Fibroblast of lung (primary cell): ENCODE measurements around the gene CHRM4. TPM values are rescaled to one million over a fixed set of nuclear protein-coding genes. Genes with fewer than 3 reads are reported as not detected.

Source experiments
- DNase-seq, 2 donors: peaks; one replicate each; pipeline versions ENCODE4 v3.0.0 to v3.0.0-alpha.2; 2010; ENCODE audit warnings: low read depth in 2 of 2
- H2AFZ ChIP-seq: 2 replicates; pipeline ENCODE4 v1.5.1; 2012; ENCODE audit warnings: low read length, control low read depth, inconsistent platforms
- H3K27ac ChIP-seq: 2 replicates; pipeline ENCODE4 v1.5.1; 2011; ENCODE audit warnings: low read length, control low read depth; ENCODE audit not compliant: insufficient read depth
- H3K27me3 ChIP-seq: 2 replicates; pipeline ENCODE4 v1.5.1; 2011; ENCODE audit warnings: mild to moderate bottlenecking, low read length; ENCODE audit not compliant: control insufficient read depth, insufficient read depth
- H3K36me3 ChIP-seq: 2 replicates; pipeline ENCODE4 v1.5.1; 2011; ENCODE audit warnings: low read length; ENCODE audit not compliant: control insufficient read depth, insufficient read depth
- H3K4me1 ChIP-seq: 2 replicates; pipeline ENCODE4 v1.5.1; 2011; ENCODE audit warnings: low read length; ENCODE audit not compliant: control insufficient read depth, insufficient read depth; ENCODE audit errors: extremely low read depth
- H3K4me2 ChIP-seq: 2 replicates; pipeline ENCODE4 v1.5.1; 2011; ENCODE audit warnings: low read length, control low read depth; ENCODE audit not compliant: insufficient read depth; ENCODE audit errors: extremely low read depth
- H3K4me3 ChIP-seq, 4 experiments: fragments of 200-600 bp in 1 of 4; sonication (generic) in 1 of 4; replicated peaks in 1 of 4; 2 replicates each; pipeline ENCODE4 v1.5.1; 2011 to 2016; ENCODE audit warnings: low read length in 4 of 4, low read depth in 3 of 4, mild to moderate bottlenecking in 3 of 4, control low read depth in 2 of 4, inconsistent platforms in 1 of 4, mixed read lengths in 1 of 4; ENCODE audit not compliant: insufficient read depth in 1 of 4; ENCODE audit errors: control extremely low read depth in 1 of 4
- H3K79me2 ChIP-seq: 2 replicates; pipeline ENCODE4 v1.5.1; 2012; ENCODE audit warnings: mild to moderate bottlenecking, low read length, inconsistent platforms; ENCODE audit not compliant: control insufficient read depth, insufficient read depth
- H3K9ac ChIP-seq: 2 replicates; pipeline ENCODE4 v1.5.1; 2011; ENCODE audit warnings: mild to moderate bottlenecking, low read length, control low read depth; ENCODE audit not compliant: insufficient read depth
- H3K9me3 ChIP-seq: 2 replicates; pipeline ENCODE4 v1.5.1; 2012; ENCODE audit warnings: low read depth, low read length; ENCODE audit not compliant: control insufficient read depth, insufficient read depth
- H4K20me1 ChIP-seq: 2 replicates; pipeline ENCODE4 v1.5.1; 2011; ENCODE audit warnings: low read length; ENCODE audit not compliant: control insufficient read depth, insufficient read depth; ENCODE audit errors: extremely low read depth
- EZH2 ChIP-seq: IDR thresholded peaks from 2 replicates; pipeline ENCODE4 v1.5.1; 2012; ENCODE audit warnings: low read length, control low read depth, mild to moderate bottlenecking; ENCODE audit errors: missing control alignments
- polyA plus RNA-seq, 2 donors: library from polyadenylated mRNA; depleted of rRNA in 1 of 2; stranded (reverse) in 1 of 2; unstranded in 1 of 2; fragments of >200 nt; gene quantifications; 2 replicates each; pipeline ENCODE4 v1.2.1, GENCODE V29; 2011 to 2012; ENCODE audit warnings: missing spikeins in 1 of 2
- total RNA-seq: library from RNA; depleted of rRNA; stranded (reverse); fragments of >200 nt; gene quantifications from 2 replicates; pipeline ENCODE4 v1.2.1, GENCODE V29; 2014
- TF ChIP-seq, protein P1 (sequence below), 2 donors: IDR thresholded peaks in 1 of 2; conservative IDR thresholded peaks in 1 of 2; 1 replicate in 1 of 2; 2 replicates in 1 of 2; pipeline ENCODE4 v1.5.1; 2011 to 2012; ENCODE audit warnings: low read length in 2 of 2, control low read depth in 1 of 2, inconsistent platforms in 1 of 2, low read depth in 1 of 2, mild to moderate bottlenecking in 1 of 2

The CHRM4 gene
- total and polyA plus RNA-seq, 2 donors (not counting 1 experiment from before 2014, with no cell fraction given) = 0.05 TPM; not detected in 1

- Histone ChIP-seq H3K9me3 (no peaks in the 10 kb centered on the region), H3K27me3 (no peaks in the 10 kb centered on the region), H3K36me3 (no peaks in the 10 kb centered on the region), H3K79me2 (peaks cover 19% of the 10 kb centered on the region), H3K4me3 (peak overlapping the region; percentile 74 to 91 (median 84)), H3K4me2 (peak overlapping the region; percentile 88), H3K4me1 (peaks cover 13% of the 10 kb centered on the region), H3K9ac (no peak overlapping the region), H3K27ac (no peak overlapping the region), H2AFZ (no peak overlapping the region), H4K20me1 (no peaks in the 10 kb centered on the region)
- DNase-seq = no peak
- TF ChIP-seq, protein P1, sequence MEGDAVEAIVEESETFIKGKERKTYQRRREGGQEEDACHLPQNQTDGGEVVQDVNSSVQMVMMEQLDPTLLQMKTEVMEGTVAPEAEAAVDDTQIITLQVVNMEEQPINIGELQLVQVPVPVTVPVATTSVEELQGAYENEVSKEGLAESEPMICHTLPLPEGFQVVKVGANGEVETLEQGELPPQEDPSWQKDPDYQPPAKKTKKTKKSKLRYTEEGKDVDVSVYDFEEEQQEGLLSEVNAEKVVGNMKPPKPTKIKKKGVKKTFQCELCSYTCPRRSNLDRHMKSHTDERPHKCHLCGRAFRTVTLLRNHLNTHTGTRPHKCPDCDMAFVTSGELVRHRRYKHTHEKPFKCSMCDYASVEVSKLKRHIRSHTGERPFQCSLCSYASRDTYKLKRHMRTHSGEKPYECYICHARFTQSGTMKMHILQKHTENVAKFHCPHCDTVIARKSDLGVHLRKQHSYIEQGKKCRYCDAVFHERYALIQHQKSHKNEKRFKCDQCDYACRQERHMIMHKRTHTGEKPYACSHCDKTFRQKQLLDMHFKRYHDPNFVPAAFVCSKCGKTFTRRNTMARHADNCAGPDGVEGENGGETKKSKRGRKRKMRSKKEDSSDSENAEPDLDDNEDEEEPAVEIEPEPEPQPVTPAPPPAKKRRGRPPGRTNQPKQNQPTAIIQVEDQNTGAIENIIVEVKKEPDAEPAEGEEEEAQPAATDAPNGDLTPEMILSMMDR (conservative IDR thresholded peaks at IDR 0.05 in 1 of 2, IDR thresholded peaks at IDR 0.05 in 1 of 2; ENCODE audit: low read depth in 1 of 2, low read length in 2 of 2) = no peak
- no peak for TF ChIP-seq EZH2
These were observed 42.8 kb downstream of the CHRM4 start for GRCh38 chr11:46348566-46349401.

- H3K9me3 ChIP-seq = no peaks in the 10 kb centered on the region
- peak overlapping the region; percentile 35 for H2AFZ ChIP-seq
- peak overlapping the region; percentile 74 for H3K9ac ChIP-seq
- peak overlapping the region; percentile 88 for H3K4me2 ChIP-seq
- no peak for DNase-seq
- no peaks in the 10 kb centered on the region for H4K20me1 ChIP-seq
- peaks cover 19% of the 10 kb centered on the region for H3K79me2 ChIP-seq
- no peaks in the 10 kb centered on the region for H3K36me3 ChIP-seq
- peaks cover 9% of the 10 kb centered on the region for H3K4me1 ChIP-seq
- H3K27me3 ChIP-seq = peaks cover 2% of the 10 kb centered on the region
- peak overlapping the region; percentile 74 to 91 (median 84) for H3K4me3 ChIP-seq
- H3K27ac ChIP-seq = peak overlapping the region; percentile 23
- TF ChIP-seq, protein P1 (conservative IDR thresholded peaks at IDR 0.05 in 1 of 2, IDR thresholded peaks at IDR 0.05 in 1 of 2; ENCODE audit: low read depth in 1 of 2, low read length in 2 of 2) = no peak
- no peak for TF ChIP-seq EZH2
These were observed 43.8 kb downstream of the CHRM4 start for GRCh38 chr11:46347637-46348311.

GRCh38 chr11:46346886-46347636 is 44.5 kb downstream of the CHRM4 start, which contains the start of gene DGKZ:
TSS of gene DGKZ (plus strand) at chr11:46347463. CDS start at chr11:46347660, 197 bp downstream.
- H3K27ac ChIP-seq = peak within 1 kb of the TSS; percentile 23
- H3K9me3 ChIP-seq = no peaks in the 10 kb centered on the region
- H3K36me3 ChIP-seq = no peaks in the 10 kb centered on the region
- H3K4me2 ChIP-seq = peak within 1 kb of the TSS; percentile 88
- peak within 1 kb of the TSS; percentile 74 for H3K9ac ChIP-seq
- peak within 1 kb of the TSS; percentile 74 to 91 (median 84) for H3K4me3 ChIP-seq
- H3K4me1 ChIP-seq = peaks cover 9% of the 10 kb centered on the region
- H3K27me3 ChIP-seq = peaks cover 7% of the 10 kb centered on the region
- TF ChIP-seq, protein P1 (conservative IDR thresholded peaks at IDR 0.05 in 1 of 2, IDR thresholded peaks at IDR 0.05 in 1 of 2; ENCODE audit: low read depth in 1 of 2, low read length in 2 of 2) = peak; percentile 30 to 43
- TF ChIP-seq EZH2 = no peak
- H3K79me2 ChIP-seq = peaks cover 15% of the 10 kb centered on the region
- no peaks in the 10 kb centered on the region for H4K20me1 ChIP-seq
- peak within 1 kb of the TSS; percentile 72 for H2AFZ ChIP-seq
- DNase-seq = peak; percentile 70 to 73
